Osteoblast (primary cell): Measurements from ENCODE around the gene USP12. TPM values are rescaled to one million over a fixed set of nuclear protein-coding genes. Genes with fewer than 3 reads are reported as not detected.

ENCODE experiments used
- DNase-seq: peaks from one replicate; pipeline ENCODE4 v3.0.0; 2011; ENCODE audit warnings: low spot score, mixed read lengths; ENCODE audit not compliant: insufficient read length; ENCODE audit errors: missing footprints
- H2AFZ ChIP-seq: 2 replicates; pipeline ENCODE4 v1.6.0; 2011; ENCODE audit warnings: mild to moderate bottlenecking, low read length
- H3K27ac ChIP-seq: 2 replicates; pipeline ENCODE4 v1.5.1; 2011; ENCODE audit warnings: mild to moderate bottlenecking, low read depth, low read length, moderate library complexity
- H3K27me3 ChIP-seq: 2 replicates; pipeline ENCODE4 v1.6.0; 2012; ENCODE audit warnings: mild to moderate bottlenecking, control low read depth, inconsistent platforms, low read length, moderate library complexity; ENCODE audit not compliant: insufficient read depth
- H3K36me3 ChIP-seq: 2 replicates; pipeline ENCODE4 v1.5.1; 2011; ENCODE audit warnings: mild to moderate bottlenecking, low read length, control low read depth, moderate library complexity; ENCODE audit not compliant: insufficient read depth
- H3K4me1 ChIP-seq: 2 replicates; pipeline ENCODE4 v1.5.1; 2011; ENCODE audit warnings: mild to moderate bottlenecking, low read length, control low read depth, moderate library complexity; ENCODE audit not compliant: insufficient read depth
- H3K4me2 ChIP-seq: 2 replicates; pipeline ENCODE4 v1.6.0; 2011; ENCODE audit warnings: mild to moderate bottlenecking, low read length; ENCODE audit not compliant: insufficient read depth
- H3K4me3 ChIP-seq: fragments of 200-600 bp; sonication (generic); 3 replicates; pipeline ENCODE4 v1.5.1; 2012; ENCODE audit warnings: mild to moderate bottlenecking, low read length, inconsistent platforms; ENCODE audit not compliant: insufficient read depth
- H3K79me2 ChIP-seq: 2 replicates; pipeline ENCODE4 v1.6.0; 2012; ENCODE audit warnings: mild to moderate bottlenecking, low read length, control low read depth, inconsistent platforms; ENCODE audit not compliant: insufficient read depth
- H3K9me3 ChIP-seq: 2 replicates; pipeline ENCODE4 v1.5.1; 2011; ENCODE audit warnings: low read depth, low read length, control low read depth
- H4K20me1 ChIP-seq: 2 replicates; pipeline ENCODE4 v1.6.0; 2012; ENCODE audit warnings: mild to moderate bottlenecking, low read length, control low read depth; ENCODE audit not compliant: insufficient read depth
- CTCF ChIP-seq: IDR thresholded peaks from 2 replicates; pipeline ENCODE4 v1.5.1; 2011; ENCODE audit warnings: mild to moderate bottlenecking, low read depth, low read length, moderate library complexity; ENCODE audit errors: extremely low read depth
- total RNA-seq: library from RNA; depleted of rRNA; stranded (reverse); fragments of >200 nt; gene quantifications from 2 replicates; pipeline ENCODE4 v1.2.3, GENCODE V29; 2012

Gene USP12
- total RNA-seq, 1 donor: 24.6 TPM

GRCh38 chr13:27022571-27023311, 148.9 kb downstream of the USP12 start:
- Histone ChIP-seq H3K36me3 (no peaks in the 10 kb centered on the region), H3K4me3 (no peak overlapping the region), H3K27me3 (peaks cover 15% of the 10 kb centered on the region), H2AFZ (no peak overlapping the region), H3K27ac (no peak overlapping the region), H3K79me2 (no peaks in the 10 kb centered on the region), H4K20me1 (peaks cover 2% of the 10 kb centered on the region), H3K4me1 (peaks cover 29% of the 10 kb centered on the region), H3K9me3 (no peaks in the 10 kb centered on the region), H3K4me2 (no peak overlapping the region)
- no peak for TF ChIP-seq CTCF
- DNase-seq: no peak

- Histone ChIP-seq H3K4me1 (peaks cover 35% of the 10 kb centered on the region), H3K4me2 (no peak overlapping the region), H2AFZ (no peak overlapping the region), H3K9me3 (no peaks in the 10 kb centered on the region), H3K36me3 (no peaks in the 10 kb centered on the region), H4K20me1 (peaks cover 2% of the 10 kb centered on the region), H3K27ac (no peak overlapping the region), H3K27me3 (no peaks in the 10 kb centered on the region), H3K79me2 (no peaks in the 10 kb centered on the region), H3K4me3 (no peak overlapping the region)
- no peak for DNase-seq
- no peak for TF ChIP-seq CTCF
Observed at GRCh38 chr13:27020415-27020814, 151.2 kb downstream of the USP12 start.

GRCh38 chr13:27018882-27019281, 152.7 kb downstream of the USP12 start:
- H4K20me1 ChIP-seq: peaks cover under 1% of the 10 kb centered on the region
- H3K4me2 ChIP-seq: no peak overlapping the region
- H3K4me1 ChIP-seq: peaks cover 29% of the 10 kb centered on the region
- no peak for TF ChIP-seq CTCF
- DNase-seq: no peak
- no peak overlapping the region for H3K4me3 ChIP-seq
- H3K36me3 ChIP-seq: no peaks in the 10 kb centered on the region
- no peaks in the 10 kb centered on the region for H3K27me3 ChIP-seq
- no peak overlapping the region for H2AFZ ChIP-seq
- H3K79me2 ChIP-seq: no peaks in the 10 kb centered on the region
- no peak overlapping the region for H3K27ac ChIP-seq
- H3K9me3 ChIP-seq: no peaks in the 10 kb centered on the region

GRCh38 chr13:27018344-27018861, 153.2 kb downstream of the USP12 start:
- H3K4me2 ChIP-seq: no peak overlapping the region
- H3K27me3 ChIP-seq: no peaks in the 10 kb centered on the region
- H3K9me3 ChIP-seq: no peaks in the 10 kb centered on the region
- no peak for TF ChIP-seq CTCF
- no peak overlapping the region for H3K27ac ChIP-seq
- H4K20me1 ChIP-seq: no peaks in the 10 kb centered on the region
- H2AFZ ChIP-seq: no peak overlapping the region
- no peak overlapping the region for H3K4me3 ChIP-seq
- no peaks in the 10 kb centered on the region for H3K79me2 ChIP-seq
- no peaks in the 10 kb centered on the region for H3K36me3 ChIP-seq
- H3K4me1 ChIP-seq: peaks cover 24% of the 10 kb centered on the region
- DNase-seq: no peak
